Karpas-422 (cell line): ENCODE results near the gene SLC16A6. TPM values are rescaled to one million over a fixed set of nuclear protein-coding genes. Genes with fewer than 3 reads are reported as not detected.

Experiments
- DNase-seq: peaks from one replicate; pipeline ENCODE4 v3.0.0-alpha.2; 2015
- H2AFZ ChIP-seq: fragments of 200-600 bp; sonication (generic); 2 replicates; pipeline ENCODE4 v1.6.1; 2014; ENCODE audit warnings: antibody characterized with exemption, low read length, mixed read lengths
- H3K27ac ChIP-seq: fragments of 200-600 bp; sonication (generic); 2 replicates; pipeline ENCODE4 v1.5.1; 2014; ENCODE audit warnings: mild to moderate bottlenecking, low read length, moderate library complexity
- H3K27me3 ChIP-seq: fragments of 200-600 bp; sonication (generic); 2 replicates; pipeline ENCODE4 v1.6.1; 2014; ENCODE audit warnings: low read length, mixed read lengths
- H3K36me3 ChIP-seq: fragments of 200-600 bp; sonication (generic); 2 replicates; pipeline ENCODE4 v1.6.1; 2014; ENCODE audit warnings: low read length, mixed read lengths; ENCODE audit not compliant: insufficient read depth
- H3K4me1 ChIP-seq: fragments of 200-600 bp; sonication (generic); 2 replicates; pipeline ENCODE4 v1.6.1; 2014; ENCODE audit warnings: mild to moderate bottlenecking, low read length, mixed read lengths
- H3K4me2 ChIP-seq: fragments of 200-600 bp; sonication (generic); 2 replicates; pipeline ENCODE4 v1.6.1; 2014; ENCODE audit warnings: low read length, low read depth, mild to moderate bottlenecking; ENCODE audit not compliant: poor library complexity, severe bottlenecking
- H3K4me3 ChIP-seq: fragments of 200-600 bp; sonication (generic); 2 replicates; pipeline ENCODE4 v1.5.1; 2014; ENCODE audit warnings: mild to moderate bottlenecking, antibody characterized with exemption, low read length, mixed read lengths
- H3K79me2 ChIP-seq: fragments of 200-600 bp; sonication (generic); 2 replicates; pipeline ENCODE4 v1.6.1; 2014; ENCODE audit warnings: mild to moderate bottlenecking, low read length, mixed read lengths
- H3K9ac ChIP-seq: fragments of 200-600 bp; sonication (generic); 2 replicates; pipeline ENCODE4 v1.6.0; 2014; ENCODE audit warnings: low read length
- H3K9me2 ChIP-seq: fragments of 200-600 bp; sonication (generic), shearing (Covaris generic); replicated peaks from 2 replicates; pipeline ENCODE4 v1.6.0; 2014; ENCODE audit warnings: mild to moderate bottlenecking, low read length, moderate library complexity; ENCODE audit not compliant: insufficient read depth
- H3K9me3 ChIP-seq: fragments of 300-700, 200-600 bp; sonication (generic); 2 replicates; pipeline ENCODE4 v1.6.1; 2014; ENCODE audit warnings: low read length, mixed read lengths
- H4K20me1 ChIP-seq: fragments of 200-600 bp; sonication (generic); 2 replicates; pipeline ENCODE4 v1.6.1; 2014; ENCODE audit warnings: mild to moderate bottlenecking, antibody characterized with exemption, low read length, low read depth; ENCODE audit not compliant: insufficient read depth
- total RNA-seq: library from RNA; depleted of rRNA; stranded (reverse); fragments of >200 nt; shearing (Covaris generic); gene quantifications from 2 replicates; pipeline ENCODE4 v1.2.3, GENCODE V29; 2014; ENCODE audit warnings: low replicate concordance

The SLC16A6 gene
- total RNA-seq, 1 experiment from 2014 or later, result 59.9 TPM

DNA sequence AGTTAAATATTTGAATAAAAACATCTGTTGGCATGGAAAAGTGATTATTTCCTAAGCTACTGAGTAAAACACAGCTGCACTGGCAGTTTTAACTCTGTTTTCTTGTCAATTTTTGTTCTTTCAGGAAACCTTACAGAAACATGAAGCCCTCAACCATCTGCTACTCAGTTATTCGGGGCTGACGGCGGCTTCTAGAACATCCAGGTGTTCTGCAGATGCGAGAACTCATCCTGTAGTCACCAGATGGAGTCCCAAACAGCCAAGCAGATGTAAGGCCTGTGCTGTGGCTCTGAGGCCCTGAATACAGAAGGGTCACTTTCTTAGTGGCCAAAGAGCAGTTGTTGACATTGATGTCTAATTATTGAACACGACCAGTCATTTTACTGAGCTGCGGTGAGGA, 15.9 kb upstream of the SLC16A6 start:
- Histone ChIP-seq H3K27me3 (no peaks in the 10 kb centered on the region), H3K9me3 (no peaks in the 10 kb centered on the region), H3K9ac (no peak overlapping the region), H4K20me1 (no peaks in the 10 kb centered on the region), H3K4me1 (peaks cover 18% of the 10 kb centered on the region), H3K79me2 (peaks cover 26% of the 10 kb centered on the region), H3K4me3 (no peak overlapping the region), H3K9me2 (no peaks in the 10 kb centered on the region), H3K27ac (no peak overlapping the region), H3K4me2 (no peak overlapping the region), H3K36me3 (no peaks in the 10 kb centered on the region; the same call in 1 of the 2 replicates), H2AFZ (no peak overlapping the region)
- DNase-seq, result no peak

GRCh38 chr17:68305142-68305541, 14.2 kb upstream of the SLC16A6 start:
- H2AFZ ChIP-seq, result no peak overlapping the region
- H3K4me2 ChIP-seq, result no peak overlapping the region
- H3K79me2 ChIP-seq, result peaks cover 28% of the 10 kb centered on the region
- peaks cover 18% of the 10 kb centered on the region for H3K4me1 ChIP-seq
- no peaks in the 10 kb centered on the region for H3K27me3 ChIP-seq
- no peak for DNase-seq
- H3K27ac ChIP-seq, result peak overlapping the region; percentile 43
- H3K9me3 ChIP-seq, result no peaks in the 10 kb centered on the region
- no peak overlapping the region for H3K9ac ChIP-seq
- H3K4me3 ChIP-seq, result no peak overlapping the region
- no peaks in the 10 kb centered on the region; the same call in 1 of the 2 replicates for H3K36me3 ChIP-seq
- H3K9me2 ChIP-seq, result no peaks in the 10 kb centered on the region
- H4K20me1 ChIP-seq, result no peaks in the 10 kb centered on the region

- Histone ChIP-seq H3K9ac (no peak overlapping the region), H3K4me3 (no peak overlapping the region), H3K9me3 (no peaks in the 10 kb centered on the region), H3K9me2 (no peaks in the 10 kb centered on the region), H4K20me1 (no peaks in the 10 kb centered on the region), H3K36me3 (no peaks in the 10 kb centered on the region; the same call in 1 of the 2 replicates), H3K27ac (peak overlapping the region; percentile 43), H3K27me3 (no peaks in the 10 kb centered on the region), H3K4me2 (peak overlapping the region; percentile 35), H2AFZ (no peak overlapping the region), H3K4me1 (peaks cover 18% of the 10 kb centered on the region), H3K79me2 (peaks cover 28% of the 10 kb centered on the region)
- DNase-seq, result no peak
Measured at GRCh38 chr17:68304706-68305105, 13.8 kb upstream of the SLC16A6 start.

GRCh38 chr17:68302666-68303065, 11.7 kb upstream of the SLC16A6 start:
- Histone ChIP-seq H3K9me2 (no peaks in the 10 kb centered on the region), H3K4me3 (no peak overlapping the region), H3K27ac (no peak overlapping the region), H3K4me1 (peaks cover 18% of the 10 kb centered on the region), H3K79me2 (peaks cover 34% of the 10 kb centered on the region), H3K4me2 (no peak overlapping the region), H3K9ac (no peak overlapping the region), H3K27me3 (no peaks in the 10 kb centered on the region), H3K36me3 (no peaks in the 10 kb centered on the region), H4K20me1 (no peaks in the 10 kb centered on the region), H3K9me3 (no peaks in the 10 kb centered on the region), H2AFZ (no peak overlapping the region)
- no peak for DNase-seq

DNA sequence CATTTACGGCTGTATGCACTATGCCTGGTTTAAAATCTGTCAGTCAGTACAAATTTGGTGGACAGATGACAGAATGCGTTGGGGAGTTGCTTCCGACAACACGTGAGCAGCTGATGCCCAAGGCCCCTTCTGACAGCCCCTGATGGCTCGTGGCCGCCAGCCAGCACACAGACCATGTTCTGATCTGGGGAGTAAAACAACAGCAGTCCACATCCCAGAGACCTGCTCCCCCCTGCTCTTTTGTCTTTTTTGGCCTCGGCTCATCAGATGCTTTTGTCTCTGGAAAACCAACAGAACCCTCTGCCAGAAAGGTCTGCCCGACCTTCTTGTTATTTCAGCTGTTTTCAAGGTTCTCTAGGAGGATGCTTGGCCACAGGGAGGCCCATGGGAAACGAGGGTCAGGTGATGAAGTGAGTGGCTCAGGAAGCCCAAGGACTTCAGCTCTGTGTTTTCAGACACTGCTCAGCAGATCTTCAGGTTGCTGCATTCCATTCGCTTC, 11.2 kb upstream of the SLC16A6 start:
- H3K4me2 ChIP-seq, result no peak overlapping the region
- no peak overlapping the region for H3K27ac ChIP-seq
- peaks cover 18% of the 10 kb centered on the region for H3K4me1 ChIP-seq
- no peak for DNase-seq
- H4K20me1 ChIP-seq, result no peaks in the 10 kb centered on the region
- no peaks in the 10 kb centered on the region for H3K27me3 ChIP-seq
- H3K4me3 ChIP-seq, result no peak overlapping the region
- no peak overlapping the region for H3K9ac ChIP-seq
- H3K79me2 ChIP-seq, result peaks cover 37% of the 10 kb centered on the region
- no peak overlapping the region for H2AFZ ChIP-seq
- H3K36me3 ChIP-seq, result no peaks in the 10 kb centered on the region
- H3K9me2 ChIP-seq, result no peaks in the 10 kb centered on the region
- no peaks in the 10 kb centered on the region for H3K9me3 ChIP-seq

- H3K4me1 ChIP-seq, result peaks cover 18% of the 10 kb centered on the region
- H3K79me2 ChIP-seq, result peaks cover 43% of the 10 kb centered on the region
- no peak overlapping the region for H2AFZ ChIP-seq
- DNase-seq, result no peak
- no peaks in the 10 kb centered on the region for H3K36me3 ChIP-seq
- H3K4me2 ChIP-seq, result no peak overlapping the region
- H3K27me3 ChIP-seq, result no peaks in the 10 kb centered on the region
- H3K9me2 ChIP-seq, result no peaks in the 10 kb centered on the region
- H3K9me3 ChIP-seq, result no peaks in the 10 kb centered on the region
- H4K20me1 ChIP-seq, result no peaks in the 10 kb centered on the region
- no peak overlapping the region for H3K9ac ChIP-seq
- no peak overlapping the region for H3K27ac ChIP-seq
- H3K4me3 ChIP-seq, result no peak overlapping the region
Measured at GRCh38 chr17:68301438-68301959, 10.6 kb upstream of the SLC16A6 start.

GRCh38 chr17:68299817-68300216, 8.9 kb upstream of the SLC16A6 start:
- Histone ChIP-seq H3K9me3 (no peaks in the 10 kb centered on the region), H3K9me2 (no peaks in the 10 kb centered on the region), H3K9ac (no peak overlapping the region), H3K79me2 (peaks cover 46% of the 10 kb centered on the region), H3K27me3 (no peaks in the 10 kb centered on the region), H3K4me2 (no peak overlapping the region), H4K20me1 (no peaks in the 10 kb centered on the region), H3K4me3 (no peak overlapping the region), H3K27ac (no peak overlapping the region), H3K36me3 (no peaks in the 10 kb centered on the region), H2AFZ (no peak overlapping the region), H3K4me1 (peaks cover 19% of the 10 kb centered on the region)
- DNase-seq, result no peak

DNA sequence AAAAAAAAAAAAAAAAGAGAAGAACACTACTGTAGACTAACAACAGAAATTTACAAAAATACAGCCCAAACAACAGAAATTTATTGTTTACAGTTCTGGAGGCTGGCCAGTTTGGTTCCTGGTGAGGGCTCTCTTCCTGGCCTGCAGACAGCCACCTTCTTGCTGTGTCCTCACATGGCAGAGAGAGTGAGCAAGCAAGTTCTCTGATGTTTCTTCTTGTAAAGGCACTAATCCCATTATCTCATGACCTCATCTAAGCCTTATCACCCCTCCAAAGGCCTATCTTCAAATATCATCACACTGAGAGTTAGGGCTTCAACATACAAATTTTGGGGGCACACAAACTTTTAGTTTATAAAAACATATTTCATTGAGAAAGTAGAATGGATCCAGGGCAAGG, 7.7 kb upstream of the SLC16A6 start:
- peaks cover 43% of the 10 kb centered on the region for H3K79me2 ChIP-seq
- no peaks in the 10 kb centered on the region for H4K20me1 ChIP-seq
- H3K4me2 ChIP-seq, result no peak overlapping the region
- H3K9me2 ChIP-seq, result no peaks in the 10 kb centered on the region
- no peak overlapping the region for H3K9ac ChIP-seq
- no peaks in the 10 kb centered on the region for H3K27me3 ChIP-seq
- H3K4me3 ChIP-seq, result no peak overlapping the region
- no peak overlapping the region for H3K27ac ChIP-seq
- peaks cover 20% of the 10 kb centered on the region for H3K4me1 ChIP-seq
- DNase-seq, result no peak
- no peak overlapping the region for H2AFZ ChIP-seq
- H3K9me3 ChIP-seq, result no peaks in the 10 kb centered on the region
- H3K36me3 ChIP-seq, result no peaks in the 10 kb centered on the region
